ENCODE measurements around the gene MRTFB.
A peak's percentile ranks its signal among the peaks of the same experiment; 100 is the strongest.

Gene MRTFB

DNA sequence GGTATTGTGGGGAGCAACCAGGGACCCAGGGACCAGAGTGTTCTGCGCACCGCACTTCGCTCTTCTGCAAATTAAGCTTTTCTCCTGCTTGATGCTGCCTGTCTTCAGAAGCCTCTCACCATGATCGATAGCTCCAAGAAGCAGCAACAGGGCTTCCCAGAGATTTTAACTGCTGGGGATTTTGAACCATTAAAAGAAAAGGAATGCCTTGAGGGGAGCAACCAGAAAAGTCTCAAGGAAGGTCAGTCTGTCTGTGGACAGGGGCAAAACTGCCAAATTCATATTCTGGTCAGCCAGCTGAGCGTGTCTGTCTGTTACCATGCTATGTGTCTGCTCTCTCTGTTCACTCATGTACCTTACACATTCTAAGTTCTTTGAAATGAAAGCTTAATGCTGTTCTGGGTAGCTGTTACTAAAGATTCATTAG is 115.7 kb downstream of the MRTFB start:
- no peak for DNase-seq (ENCODE audit: low read depth)
- H3K4me3 ChIP-seq (ENCODE audit: control insufficient read depth, low read depth, low read length), result peak overlapping the region; percentile 44
- TF ChIP-seq, protein P1, sequence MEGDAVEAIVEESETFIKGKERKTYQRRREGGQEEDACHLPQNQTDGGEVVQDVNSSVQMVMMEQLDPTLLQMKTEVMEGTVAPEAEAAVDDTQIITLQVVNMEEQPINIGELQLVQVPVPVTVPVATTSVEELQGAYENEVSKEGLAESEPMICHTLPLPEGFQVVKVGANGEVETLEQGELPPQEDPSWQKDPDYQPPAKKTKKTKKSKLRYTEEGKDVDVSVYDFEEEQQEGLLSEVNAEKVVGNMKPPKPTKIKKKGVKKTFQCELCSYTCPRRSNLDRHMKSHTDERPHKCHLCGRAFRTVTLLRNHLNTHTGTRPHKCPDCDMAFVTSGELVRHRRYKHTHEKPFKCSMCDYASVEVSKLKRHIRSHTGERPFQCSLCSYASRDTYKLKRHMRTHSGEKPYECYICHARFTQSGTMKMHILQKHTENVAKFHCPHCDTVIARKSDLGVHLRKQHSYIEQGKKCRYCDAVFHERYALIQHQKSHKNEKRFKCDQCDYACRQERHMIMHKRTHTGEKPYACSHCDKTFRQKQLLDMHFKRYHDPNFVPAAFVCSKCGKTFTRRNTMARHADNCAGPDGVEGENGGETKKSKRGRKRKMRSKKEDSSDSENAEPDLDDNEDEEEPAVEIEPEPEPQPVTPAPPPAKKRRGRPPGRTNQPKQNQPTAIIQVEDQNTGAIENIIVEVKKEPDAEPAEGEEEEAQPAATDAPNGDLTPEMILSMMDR (IDR thresholded peaks at IDR 0.05; ENCODE audit: control insufficient read depth, insufficient read depth, low read depth, low read length, missing control alignments), result no peak

DNA sequence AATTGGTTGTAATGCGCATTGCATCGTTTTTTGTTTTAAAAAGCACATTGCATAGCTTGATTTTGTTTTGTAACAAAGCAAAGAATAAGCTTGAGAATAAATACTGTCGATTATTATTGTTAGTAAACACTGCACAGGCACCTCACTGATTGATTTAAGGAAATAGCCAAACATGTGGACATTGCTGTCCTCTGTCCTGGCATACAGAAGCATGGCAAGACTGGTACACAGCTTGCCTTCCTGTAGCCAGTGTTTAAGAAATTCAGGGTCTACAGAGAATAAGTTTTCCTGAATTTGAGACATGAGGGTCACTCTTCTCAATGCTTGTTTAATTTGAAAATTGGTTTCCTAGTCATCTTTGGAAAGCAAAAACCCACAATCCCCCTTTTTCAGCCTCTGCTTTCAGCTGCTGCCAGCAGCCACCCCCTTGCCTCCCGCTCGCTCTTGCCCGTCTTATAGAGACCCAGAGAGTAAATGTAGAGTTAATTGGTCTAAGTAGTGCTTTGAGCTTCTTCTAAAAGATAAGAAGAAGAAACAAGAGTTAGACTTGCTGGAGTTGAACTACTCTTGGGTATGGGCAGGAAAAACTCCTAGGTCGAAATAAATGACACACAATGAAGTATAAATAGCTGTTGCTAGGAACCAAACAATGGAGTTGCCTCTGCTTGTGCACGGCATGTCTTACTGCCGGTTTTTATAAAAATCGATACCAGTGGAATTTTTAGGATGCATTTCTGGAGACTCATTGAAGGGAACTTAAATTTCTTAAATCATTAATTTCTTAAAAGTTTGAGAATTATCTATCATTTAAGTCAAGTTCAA is 116.6 kb downstream of the MRTFB start:
- peak overlapping the region; percentile 5; the same call in 1 of the 2 replicates for H3K4me3 ChIP-seq (ENCODE audit: control insufficient read depth, low read depth, low read length)
- TF ChIP-seq, protein P1 (IDR thresholded peaks at IDR 0.05; ENCODE audit: control insufficient read depth, insufficient read depth, low read depth, low read length, missing control alignments), result no peak
- no peak for DNase-seq (ENCODE audit: low read depth)

DNA sequence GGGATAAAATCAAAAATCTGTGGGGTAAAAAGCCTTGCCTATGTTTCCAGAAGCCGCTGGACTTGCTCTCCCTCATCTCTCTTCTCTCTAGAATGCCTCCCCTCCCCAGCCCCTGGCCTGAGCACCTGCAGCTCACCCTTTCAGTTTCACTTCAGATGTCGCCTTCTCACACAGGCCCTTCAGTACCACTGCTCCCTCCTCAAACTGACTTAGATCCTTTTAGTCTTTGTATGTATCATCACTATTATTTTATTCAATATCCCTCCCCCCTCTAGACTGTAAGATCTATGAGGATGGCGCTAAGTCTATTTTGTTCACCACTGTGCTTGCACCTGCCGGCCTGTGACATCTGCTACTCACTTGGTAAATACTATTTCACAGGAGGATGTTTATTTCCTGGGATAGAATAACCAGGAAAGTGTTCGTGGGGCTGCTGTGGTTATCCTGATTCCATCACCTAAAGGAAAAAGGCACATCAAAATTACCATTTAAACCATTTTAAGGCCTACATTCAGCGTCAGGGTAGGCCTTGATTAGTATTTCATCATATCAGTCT is 122.3 kb downstream of the MRTFB start:
- H3K4me3 ChIP-seq (ENCODE audit: control insufficient read depth, low read depth, low read length), result no peak overlapping the region
- TF ChIP-seq, protein P1 (IDR thresholded peaks at IDR 0.05; ENCODE audit: control insufficient read depth, insufficient read depth, low read depth, low read length, missing control alignments), result no peak
- DNase-seq (ENCODE audit: low read depth), result no peak

DNA sequence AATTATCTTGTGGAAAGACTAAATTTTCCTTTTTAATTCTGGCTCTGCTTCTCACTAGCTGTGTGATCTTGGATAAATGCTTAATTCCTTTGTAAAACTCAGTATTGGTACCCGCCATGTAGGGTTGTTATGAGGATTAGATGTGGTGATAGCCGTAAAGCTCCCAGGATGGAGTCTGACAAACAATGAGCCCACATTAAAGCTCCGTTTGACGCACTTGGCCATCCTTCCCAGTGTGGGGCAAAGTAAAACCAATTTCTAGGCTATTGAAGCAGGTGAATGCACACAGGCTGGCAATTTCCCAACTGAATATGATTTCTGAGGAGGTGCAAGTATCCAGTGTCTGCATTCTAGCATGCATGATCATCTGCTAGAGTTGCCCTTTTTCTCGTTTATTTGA is 123.6 kb downstream of the MRTFB start:
- no peak for DNase-seq (ENCODE audit: low read depth)
- no peak overlapping the region for H3K4me3 ChIP-seq (ENCODE audit: control insufficient read depth, low read depth, low read length)
- TF ChIP-seq, protein P1 (IDR thresholded peaks at IDR 0.05; ENCODE audit: control insufficient read depth, insufficient read depth, low read depth, low read length, missing control alignments), result no peak

DNA sequence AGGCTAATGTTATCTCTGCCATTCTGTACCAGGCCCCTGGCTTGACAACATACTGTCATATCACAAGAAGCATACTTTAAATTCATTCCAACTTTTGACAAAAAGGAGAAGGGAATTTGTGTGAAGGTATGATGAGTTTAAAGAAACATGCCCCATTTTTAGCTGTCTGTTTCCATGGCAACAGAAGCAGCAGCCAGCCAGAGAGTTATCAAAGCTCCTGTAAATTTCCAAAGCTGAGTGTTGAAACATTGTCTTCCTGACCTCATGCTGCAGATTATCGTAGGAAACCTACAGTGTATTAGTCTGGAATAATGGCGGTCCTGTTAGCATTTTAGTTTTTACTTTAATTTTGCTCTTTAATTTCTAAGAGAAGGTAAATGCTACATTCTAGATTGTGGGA is 124.9 kb downstream of the MRTFB start:
- no peak overlapping the region for H3K4me3 ChIP-seq (ENCODE audit: control insufficient read depth, low read depth, low read length)
- TF ChIP-seq, protein P1 (IDR thresholded peaks at IDR 0.05; ENCODE audit: control insufficient read depth, insufficient read depth, low read depth, low read length, missing control alignments), result no peak
- no peak for DNase-seq (ENCODE audit: low read depth)

DNA sequence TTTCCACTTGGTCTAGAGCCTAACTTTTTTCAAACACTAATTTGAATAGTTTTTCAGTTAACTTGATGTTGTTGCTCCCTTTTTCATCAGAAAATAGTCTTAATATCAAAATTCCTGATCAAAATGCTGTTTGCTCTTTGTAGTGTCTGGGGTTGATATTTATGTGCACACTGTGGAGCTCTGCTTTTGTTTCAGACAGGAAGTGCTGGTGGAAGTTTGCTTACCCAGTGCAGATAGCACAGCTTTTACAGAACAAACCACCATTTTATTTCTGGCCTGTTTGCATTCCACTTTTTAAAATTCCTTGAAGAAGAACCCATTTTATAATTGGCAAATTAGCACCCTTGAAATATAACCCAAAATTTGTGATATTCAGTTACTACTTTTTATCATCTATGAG is 125.4 kb downstream of the MRTFB start:
- no peak overlapping the region for H3K4me3 ChIP-seq (ENCODE audit: control insufficient read depth, low read depth, low read length)
- TF ChIP-seq, protein P1 (IDR thresholded peaks at IDR 0.05; ENCODE audit: control insufficient read depth, insufficient read depth, low read depth, low read length, missing control alignments), result no peak
- DNase-seq (ENCODE audit: low read depth), result no peak
